ENCODE measurements around the gene KATNB1. TPM values are rescaled to one million over a fixed set of nuclear protein-coding genes. Genes with fewer than 3 reads are reported as not detected.

KATNB1 gene
- total RNA-seq, 1 experiment from 2014 or later = 60.4 TPM

- H3K4me1 Mint-ChIP-seq = peaks cover 4% of the 10 kb centered on the region
- POLR2A ChIA-PET = no interaction called here
- H3K36me3 Mint-ChIP-seq = no peaks in the 10 kb centered on the region
- H3K9me3 Mint-ChIP-seq = no peaks in the 10 kb centered on the region
- DNase-seq (ENCODE audit: low spot score) = no peak
- peaks cover under 1% of the 10 kb centered on the region; the same call in 1 of the 2 replicates for H3K27me3 Mint-ChIP-seq (ENCODE audit: low read depth)
- TF ChIP-seq, protein P1, sequence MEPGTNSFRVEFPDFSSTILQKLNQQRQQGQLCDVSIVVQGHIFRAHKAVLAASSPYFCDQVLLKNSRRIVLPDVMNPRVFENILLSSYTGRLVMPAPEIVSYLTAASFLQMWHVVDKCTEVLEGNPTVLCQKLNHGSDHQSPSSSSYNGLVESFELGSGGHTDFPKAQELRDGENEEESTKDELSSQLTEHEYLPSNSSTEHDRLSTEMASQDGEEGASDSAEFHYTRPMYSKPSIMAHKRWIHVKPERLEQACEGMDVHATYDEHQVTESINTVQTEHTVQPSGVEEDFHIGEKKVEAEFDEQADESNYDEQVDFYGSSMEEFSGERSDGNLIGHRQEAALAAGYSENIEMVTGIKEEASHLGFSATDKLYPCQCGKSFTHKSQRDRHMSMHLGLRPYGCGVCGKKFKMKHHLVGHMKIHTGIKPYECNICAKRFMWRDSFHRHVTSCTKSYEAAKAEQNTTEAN (CRISPR knock-in tag; IDR thresholded peaks at IDR 0.05) = no peak
- TF ChIP-seq RORB (CRISPR knock-in tag; IDR thresholded peaks at IDR 0.05) (no peak), NR2C2 (CRISPR knock-in tag; IDR thresholded peaks at IDR 0.05) (no peak), GRHL2 (CRISPR knock-in tag; IDR thresholded peaks at IDR 0.05; ENCODE audit: insufficient replicate concordance, severe bottlenecking) (no peak), CREB1 (CRISPR knock-in tag; IDR thresholded peaks at IDR 0.05) (no peak), SMAD4 (CRISPR knock-in tag; IDR thresholded peaks at IDR 0.05) (no peak), IRF2 (CRISPR knock-in tag; IDR thresholded peaks at IDR 0.05; ENCODE audit: borderline replicate concordance, low read depth) (no peak), ATF3 (CRISPR knock-in tag; conservative IDR thresholded peaks at IDR 0.05) (no peak), FOXJ3 (CRISPR knock-in tag; IDR thresholded peaks at IDR 0.05; ENCODE audit: borderline replicate concordance) (no peak), PRRX2 (CRISPR knock-in tag; IDR thresholded peaks at IDR 0.05) (no peak)
- TF ChIP-seq, protein P2, sequence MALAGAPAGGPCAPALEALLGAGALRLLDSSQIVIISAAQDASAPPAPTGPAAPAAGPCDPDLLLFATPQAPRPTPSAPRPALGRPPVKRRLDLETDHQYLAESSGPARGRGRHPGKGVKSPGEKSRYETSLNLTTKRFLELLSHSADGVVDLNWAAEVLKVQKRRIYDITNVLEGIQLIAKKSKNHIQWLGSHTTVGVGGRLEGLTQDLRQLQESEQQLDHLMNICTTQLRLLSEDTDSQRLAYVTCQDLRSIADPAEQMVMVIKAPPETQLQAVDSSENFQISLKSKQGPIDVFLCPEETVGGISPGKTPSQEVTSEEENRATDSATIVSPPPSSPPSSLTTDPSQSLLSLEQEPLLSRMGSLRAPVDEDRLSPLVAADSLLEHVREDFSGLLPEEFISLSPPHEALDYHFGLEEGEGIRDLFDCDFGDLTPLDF (CRISPR knock-in tag; IDR thresholded peaks at IDR 0.05) = no peak
- TF ChIP-seq, protein P3, sequence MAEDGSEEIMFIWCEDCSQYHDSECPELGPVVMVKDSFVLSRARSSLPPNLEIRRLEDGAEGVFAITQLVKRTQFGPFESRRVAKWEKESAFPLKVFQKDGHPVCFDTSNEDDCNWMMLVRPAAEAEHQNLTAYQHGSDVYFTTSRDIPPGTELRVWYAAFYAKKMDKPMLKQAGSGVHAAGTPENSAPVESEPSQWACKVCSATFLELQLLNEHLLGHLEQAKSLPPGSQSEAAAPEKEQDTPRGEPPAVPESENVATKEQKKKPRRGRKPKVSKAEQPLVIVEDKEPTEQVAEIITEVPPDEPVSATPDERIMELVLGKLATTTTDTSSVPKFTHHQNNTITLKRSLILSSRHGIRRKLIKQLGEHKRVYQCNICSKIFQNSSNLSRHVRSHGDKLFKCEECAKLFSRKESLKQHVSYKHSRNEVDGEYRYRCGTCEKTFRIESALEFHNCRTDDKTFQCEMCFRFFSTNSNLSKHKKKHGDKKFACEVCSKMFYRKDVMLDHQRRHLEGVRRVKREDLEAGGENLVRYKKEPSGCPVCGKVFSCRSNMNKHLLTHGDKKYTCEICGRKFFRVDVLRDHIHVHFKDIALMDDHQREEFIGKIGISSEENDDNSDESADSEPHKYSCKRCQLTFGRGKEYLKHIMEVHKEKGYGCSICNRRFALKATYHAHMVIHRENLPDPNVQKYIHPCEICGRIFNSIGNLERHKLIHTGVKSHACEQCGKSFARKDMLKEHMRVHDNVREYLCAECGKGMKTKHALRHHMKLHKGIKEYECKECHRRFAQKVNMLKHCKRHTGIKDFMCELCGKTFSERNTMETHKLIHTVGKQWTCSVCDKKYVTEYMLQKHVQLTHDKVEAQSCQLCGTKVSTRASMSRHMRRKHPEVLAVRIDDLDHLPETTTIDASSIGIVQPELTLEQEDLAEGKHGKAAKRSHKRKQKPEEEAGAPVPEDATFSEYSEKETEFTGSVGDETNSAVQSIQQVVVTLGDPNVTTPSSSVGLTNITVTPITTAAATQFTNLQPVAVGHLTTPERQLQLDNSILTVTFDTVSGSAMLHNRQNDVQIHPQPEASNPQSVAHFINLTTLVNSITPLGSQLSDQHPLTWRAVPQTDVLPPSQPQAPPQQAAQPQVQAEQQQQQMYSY (CRISPR knock-in tag; IDR thresholded peaks at IDR 0.05) = no peak
- TF ChIP-seq, protein P4, sequence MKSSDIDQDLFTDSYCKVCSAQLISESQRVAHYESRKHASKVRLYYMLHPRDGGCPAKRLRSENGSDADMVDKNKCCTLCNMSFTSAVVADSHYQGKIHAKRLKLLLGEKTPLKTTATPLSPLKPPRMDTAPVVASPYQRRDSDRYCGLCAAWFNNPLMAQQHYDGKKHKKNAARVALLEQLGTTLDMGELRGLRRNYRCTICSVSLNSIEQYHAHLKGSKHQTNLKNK (CRISPR knock-in tag; IDR thresholded peaks at IDR 0.05) = no peak
- TF ChIP-seq, protein P5, sequence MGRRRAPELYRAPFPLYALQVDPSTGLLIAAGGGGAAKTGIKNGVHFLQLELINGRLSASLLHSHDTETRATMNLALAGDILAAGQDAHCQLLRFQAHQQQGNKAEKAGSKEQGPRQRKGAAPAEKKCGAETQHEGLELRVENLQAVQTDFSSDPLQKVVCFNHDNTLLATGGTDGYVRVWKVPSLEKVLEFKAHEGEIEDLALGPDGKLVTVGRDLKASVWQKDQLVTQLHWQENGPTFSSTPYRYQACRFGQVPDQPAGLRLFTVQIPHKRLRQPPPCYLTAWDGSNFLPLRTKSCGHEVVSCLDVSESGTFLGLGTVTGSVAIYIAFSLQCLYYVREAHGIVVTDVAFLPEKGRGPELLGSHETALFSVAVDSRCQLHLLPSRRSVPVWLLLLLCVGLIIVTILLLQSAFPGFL (CRISPR knock-in tag; IDR thresholded peaks at IDR 0.05; ENCODE audit: borderline replicate concordance) = no peak
- no peak overlapping the region for H3K4me3 Mint-ChIP-seq
- ATAC-seq = no peak
- CTCF ChIA-PET = no interaction called here
- no peak overlapping the region for H3K27ac Mint-ChIP-seq
Measured at GRCh38 chr16:57726433-57726947, 9.1 kb upstream of the KATNB1 start.

DNA sequence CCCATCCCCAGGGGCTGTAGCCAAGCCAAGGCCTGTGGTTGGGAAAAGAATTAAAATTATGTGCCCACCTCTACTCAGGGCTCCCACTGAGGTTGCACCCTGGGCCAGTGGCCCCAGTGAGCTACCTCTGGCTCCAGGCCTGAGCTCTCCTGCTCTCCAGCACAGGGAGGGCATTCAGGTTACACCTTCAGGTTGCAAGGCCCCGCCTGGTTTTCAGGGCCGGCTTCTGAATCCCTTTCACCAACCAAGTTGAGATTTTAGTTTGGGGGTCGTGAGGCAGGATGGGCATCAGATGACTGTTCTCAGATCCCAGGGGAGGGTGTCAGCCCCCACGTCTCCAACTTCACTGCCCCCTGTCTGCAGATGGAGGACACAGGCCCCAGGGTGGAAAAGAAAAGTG lies 8.0 kb upstream of the KATNB1 start:
- ChIA-PET POLR2A (no interaction called here), CTCF (interaction anchor here (0.5 to 1.6 kb wide), 4 partner anchors 9 to 136 kb away, joined by 3 to 4 read pairs (median 4); no protein-coding TSS in a partner anchor)
- no peak overlapping the region for H3K4me3 Mint-ChIP-seq
- TF ChIP-seq ZNF232 (CRISPR knock-in tag; IDR thresholded peaks at IDR 0.05) (no peak), MYBL2 (CRISPR knock-in tag; IDR thresholded peaks at IDR 0.05) (no peak), NFE2L1 (CRISPR knock-in tag; IDR thresholded peaks at IDR 0.05) (no peak), SMAD4 (CRISPR knock-in tag; IDR thresholded peaks at IDR 0.05) (no peak), NFYB (CRISPR knock-in tag; conservative IDR thresholded peaks at IDR 0.05; ENCODE audit: low read depth) (no peak), ZNF671 (CRISPR knock-in tag; IDR thresholded peaks at IDR 0.05) (no peak), TCF7 (CRISPR knock-in tag; IDR thresholded peaks at IDR 0.05; ENCODE audit: low read depth) (no peak), FOXP1 (CRISPR knock-in tag; IDR thresholded peaks at IDR 0.05; ENCODE audit: borderline replicate concordance) (no peak), CREB1 (CRISPR knock-in tag; IDR thresholded peaks at IDR 0.05) (no peak)
- TF ChIP-seq, protein P1 (CRISPR knock-in tag; IDR thresholded peaks at IDR 0.05) = no peak
- TF ChIP-seq, protein P5 (CRISPR knock-in tag; IDR thresholded peaks at IDR 0.05; ENCODE audit: borderline replicate concordance) = no peak

More for the DNA sequence above, 8.0 kb upstream of the KATNB1 start:
- Mint-ChIP-seq H3K27ac (no peak overlapping the region), H3K4me1 (peaks cover 5% of the 10 kb centered on the region), H3K9me3 (no peaks in the 10 kb centered on the region; the same call in 1 of the 2 replicates), H3K36me3 (no peaks in the 10 kb centered on the region), H3K27me3 (ENCODE audit: low read depth) (peaks cover 3% of the 10 kb centered on the region; the same call in 1 of the 2 replicates)
- DNase-seq (ENCODE audit: low spot score) (no peak), ATAC-seq (peak; percentile 63)
